Measurements from ENCODE around the gene SERGEF.

- TF ChIP-seq CTCF (IDR thresholded peaks at IDR 0.05) (no peak), POLR2A (IDR thresholded peaks at IDR 0.05) (no peak)
Observed at GRCh38 chr11:17750013-17750800, 262.6 kb downstream of the SERGEF start.
